Stomach (tissue), 9 donors: Measurements from ENCODE around the gene GTF2H2. TPM values are rescaled to one million over a fixed set of nuclear protein-coding genes. Genes with fewer than 3 reads are reported as not detected.
"Not testable (repeated sequence)": the region's sequence is repeated elsewhere in the genome, so short reads cannot be mapped to it uniquely, and the experiment has no call there.

ENCODE experiments used
- DNase-seq, 2 donors: peaks; one replicate each; pipeline versions ENCODE4 v3.0.0 to v3.0.0-alpha.2; 2013 to 2019
- H3K27ac ChIP-seq, 5 donors: fragments of 200-600 bp in 4 of 5; sonication (generic) in 4 of 5; one replicate each; pipeline ENCODE4 v1.5.1; 2013 to 2019; ENCODE audit warnings: mild to moderate bottlenecking in 1 of 5, moderate library complexity in 1 of 5
- H3K27me3 ChIP-seq, 3 donors: fragments of 200-600 bp; sonication (generic); one replicate each; pipeline ENCODE4 v1.5.1; 2017 to 2019; ENCODE audit warnings: mixed run types in 1 of 3
- H3K36me3 ChIP-seq, 4 donors: fragments of 200-600 bp; sonication (generic); 1 replicate in 3 of 4; 2 replicates in 1 of 4; pipeline ENCODE4 v1.5.1; 2016 to 2019
- H3K4me1 ChIP-seq, 4 donors: fragments of 200-600 bp; sonication (generic); one replicate each; pipeline ENCODE4 v1.5.1; 2016 to 2019
- H3K4me3 ChIP-seq, 4 donors: fragments of 200-600 bp; sonication (generic) in 3 of 4; one replicate each; pipeline ENCODE4 v1.5.1; 2016 to 2019; ENCODE audit warnings: mild to moderate bottlenecking in 1 of 4
- H3K9me3 ChIP-seq, 4 donors: fragments of 200-600 bp; sonication (generic); one replicate each; pipeline ENCODE4 v1.5.1; 2016 to 2019
- CTCF ChIP-seq, 7 experiments: fragments of 450-650 bp in 4 of 7; fragments of 200-600 bp in 3 of 7; sonication (generic) in 3 of 7; IDR thresholded peaks; one replicate each; pipeline ENCODE4 v1.5.1; 2016 to 2019; ENCODE audit warnings: antibody characterized with exemption in 7 of 7, control low read depth in 2 of 7, mild to moderate bottlenecking in 1 of 7
- EP300 ChIP-seq: sonication (generic); formaldehyde crosslinking; IDR thresholded peaks from one replicate; pipeline ENCODE4 v1.6.1; 2017; ENCODE audit warnings: antibody characterized with exemption
- POLR2A ChIP-seq, 4 donors: fragments of 450-650 bp; IDR thresholded peaks; one replicate each; pipeline ENCODE4 v1.6.1; 2016; ENCODE audit warnings: antibody characterized with exemption in 4 of 4, control low read depth in 2 of 4, mild to moderate bottlenecking in 1 of 4, moderate library complexity in 1 of 4
- POLR2AphosphoS5 ChIP-seq, 3 donors: sonication (generic); formaldehyde crosslinking; IDR thresholded peaks; one replicate each; pipeline ENCODE4 v1.6.1; 2016; ENCODE audit warnings: antibody characterized with exemption in 3 of 3
- WGBS, 5 donors: extraction: QIAGEN DNeasy Blood & Tissue Kit in 3 of 5; methylation state at CpG; one replicate each; pipeline versions ENCODE4 v1.1.5 to v1.1.7; 2013 to 2018; 5-methylcytosine and 5-hydroxymethylcytosine counted together
- intact Hi-C: fragments of 100-400 bp; cut with DNase I; formaldehyde crosslinking; loops from one replicate; pipeline ENCODE4 v1.15.1; 2023; ENCODE audit warnings: low total_unique reads
- polyA plus RNA-seq, 3 donors: library from polyadenylated mRNA; stranded (reverse); fragments of 200-250 nt; gene quantifications; one replicate each; pipeline ENCODE4 v1.2.3, GENCODE V29; 2013
- total RNA-seq, 5 donors: library from RNA; depleted of rRNA; stranded (reverse); fragments of >200 nt; gene quantifications; one replicate each; pipeline versions ENCODE4 v1.1.0 to v1.2.3, GENCODE V29; 2014 to 2016
- donor health status: healthy with polysubstance abuse.
- donor health status: Bipolar disorder and iron deficiency.
- donor health status: healthy.

The GTF2H2 gene
- total and polyA plus RNA-seq, 8 donors: 4.0 to 57.6 (median 10.4) TPM

GRCh38 chr5:71014176-71014575, 53.3 kb downstream of the GTF2H2 start:
- TF ChIP-seq CTCF (IDR thresholded peaks at IDR 0.05): no peak
- no peak for TF ChIP-seq EP300
- TF ChIP-seq POLR2A (IDR thresholded peaks at IDR 0.05): no peak
- no peak for TF ChIP-seq POLR2AphosphoS5 (IDR thresholded peaks at IDR 0.05)
- no peak for DNase-seq
- no peaks in the 10 kb centered on the region for H3K9me3 ChIP-seq
- intact Hi-C loops: no loop called here
- H3K36me3 ChIP-seq: no peaks in the 10 kb centered on the region
- H3K4me1 ChIP-seq: no peaks in the 10 kb centered on the region
- no peak overlapping the region for H3K27ac ChIP-seq
- no peaks in the 10 kb centered on the region for H3K27me3 ChIP-seq
- H3K4me3 ChIP-seq: no peak overlapping the region
- WGBS, 5 donors: 84 to 94% (median 90%) methylated on average over 8 of the region's 8 CpGs

- intact Hi-C loops: no loop called here
- WGBS, 5 donors: 79 to 88% (median 85%) methylated on average over 6 to 12 of the region's 12 CpGs
These were observed 53.9 kb downstream of the GTF2H2 start for GRCh38 chr5:71013575-71013974.

GRCh38 chr5:71011194-71011792, 56.2 kb downstream of the GTF2H2 start:
- no peaks in the 10 kb centered on the region for H3K9me3 ChIP-seq
- DNase-seq: no peak
- no peak for TF ChIP-seq POLR2A (IDR thresholded peaks at IDR 0.05)
- no peak for TF ChIP-seq EP300
- TF ChIP-seq CTCF (IDR thresholded peaks at IDR 0.05): no peak
- TF ChIP-seq POLR2AphosphoS5 (IDR thresholded peaks at IDR 0.05): no peak
- H3K27me3 ChIP-seq: no peaks in the 10 kb centered on the region
- H3K4me3 ChIP-seq: no peak overlapping the region
- intact Hi-C loops: no loop called here
- 42 to 73% (median 59%) methylated on average over 8 of the region's 8 CpGs for WGBS, 5 donors
- no peak overlapping the region for H3K27ac ChIP-seq
- no peaks in the 10 kb centered on the region for H3K36me3 ChIP-seq
- H3K4me1 ChIP-seq: no peaks in the 10 kb centered on the region

More at GRCh38 chr5:71013575-71013974, 53.9 kb downstream of the GTF2H2 start:
- H3K4me3 ChIP-seq: no peak overlapping the region
- H3K4me1 ChIP-seq: no peaks in the 10 kb centered on the region
- no peaks in the 10 kb centered on the region for H3K9me3 ChIP-seq
- no peaks in the 10 kb centered on the region for H3K36me3 ChIP-seq
- DNase-seq: no peak
- H3K27me3 ChIP-seq: no peaks in the 10 kb centered on the region
- H3K27ac ChIP-seq: no peak overlapping the region
- TF ChIP-seq CTCF (IDR thresholded peaks at IDR 0.05): no peak
- no peak for TF ChIP-seq POLR2A (IDR thresholded peaks at IDR 0.05)
- TF ChIP-seq POLR2AphosphoS5 (IDR thresholded peaks at IDR 0.05): no peak
- TF ChIP-seq EP300: no peak

- H3K27ac ChIP-seq, H3K36me3 ChIP-seq, H3K4me1 ChIP-seq, intact Hi-C loops, H3K27me3 ChIP-seq, H3K4me3 ChIP-seq, DNase-seq, H3K9me3 ChIP-seq: not testable (repeated sequence)
- 31 to 74% (median 61%) methylated on average over 2 to 4 of the region's 7 CpGs; no CpG with 5 or more reads in 1 of the 5 donors for WGBS, 5 donors
These were observed 60.5 kb downstream of the GTF2H2 start for GRCh38 chr5:71006983-71007382.

Other genes with a start within 250 kb of the GTF2H2 start
- 1 to 10 TPM in 4 of 5 donors, not detected in 1; 1.8 to 9.2 (median 7.2) TPM for gene SERF1A, start 167.0 kb downstream of the GTF2H2 start, total RNA-seq
- gene SERF1A, start 167.0 kb downstream of the GTF2H2 start, polyA plus RNA-seq: 1 to 10 TPM; 1.4 to 2.3 (median 2.3) TPM
- 10 to 100 TPM in 3 of 5 donors, 1 to 10 TPM in 1, not detected in 1; 7.6 to 42.8 (median 21.5) TPM for gene SMN1, start 142.6 kb downstream of the GTF2H2 start, total RNA-seq
- 10 to 100 TPM; 21.5 to 32.3 (median 32.2) TPM for gene SMN1, start 142.6 kb downstream of the GTF2H2 start, polyA plus RNA-seq
- gene NAIP, start 42.3 kb downstream of the GTF2H2 start, total RNA-seq: 10 to 100 TPM in 4 of 5 donors, 1 to 10 TPM in 1; 6.7 to 38.4 (median 28.6) TPM
- 1 to 10 TPM; 2.8 to 4.9 (median 2.9) TPM for gene NAIP, start 42.3 kb downstream of the GTF2H2 start, polyA plus RNA-seq